IPS DF 6.9 (cell line): ENCODE data around the gene NECAB3.

Source experiments
- DNase-seq: peaks from one replicate; pipeline ENCODE4 v3.0.0-alpha.2; 2013; ENCODE audit warnings: low read depth, low spot score
- H3K27ac ChIP-seq: one replicate; pipeline ENCODE4 v1.5.1; 2013; ENCODE audit warnings: low read length, control low read depth
- H3K27me3 ChIP-seq: 2 replicates; pipeline ENCODE4 v1.6.1; 2013; ENCODE audit warnings: mild to moderate bottlenecking, low read length; ENCODE audit not compliant: control insufficient read depth, insufficient read depth
- H3K36me3 ChIP-seq: 2 replicates; pipeline ENCODE4 v1.6.1; 2013; ENCODE audit warnings: low read length; ENCODE audit not compliant: control insufficient read depth, insufficient read depth
- H3K4me1 ChIP-seq: 2 replicates; pipeline ENCODE4 v1.6.1; 2013; ENCODE audit warnings: low read length; ENCODE audit not compliant: control insufficient read depth, insufficient read depth
- H3K4me3 ChIP-seq: 2 replicates; pipeline ENCODE4 v1.5.1; 2013; ENCODE audit warnings: mild to moderate bottlenecking, low read length
- H3K9me3 ChIP-seq: 2 replicates; pipeline ENCODE4 v1.6.1; 2013; ENCODE audit warnings: low read length, inconsistent platforms; ENCODE audit not compliant: control insufficient read depth, insufficient read depth
- whole genome bisulfite sequencing: extraction: QIAGEN DNeasy Blood & Tissue Kit; methylation state at CpG from one replicate; pipeline ENCODE4 v1.1.7; 2013; ENCODE audit warnings: mixed read lengths, missing lambda C conversion rate; ENCODE audit not compliant: insufficient read length, insufficient coverage; 5-methylcytosine and 5-hydroxymethylcytosine counted together

Gene NECAB3

GRCh38 chr20:33694639-33695012 lies 20.4 kb upstream of the NECAB3 start:
- H3K36me3 ChIP-seq: no peaks in the 10 kb centered on the region
- DNase-seq: no peak
- no peak overlapping the region for H3K27ac ChIP-seq
- no peak overlapping the region for H3K4me3 ChIP-seq
- H3K4me1 ChIP-seq: peaks cover 3% of the 10 kb centered on the region; the same call in 1 of the 2 replicates
- no peaks in the 10 kb centered on the region for H3K9me3 ChIP-seq
- no peaks in the 10 kb centered on the region for H3K27me3 ChIP-seq
- no CpG with 5 or more reads among the region's 6 CpGs for WGBS

- WGBS: no CpG with 5 or more reads among the region's 17 CpGs
- no peaks in the 10 kb centered on the region for H3K9me3 ChIP-seq
- H3K27me3 ChIP-seq: no peaks in the 10 kb centered on the region; the same call in 1 of the 2 replicates
- no peak overlapping the region for H3K4me3 ChIP-seq
- no peak for DNase-seq
- H3K36me3 ChIP-seq: no peaks in the 10 kb centered on the region
- no peak overlapping the region for H3K27ac ChIP-seq
- H3K4me1 ChIP-seq: peaks cover 3% of the 10 kb centered on the region; the same call in 1 of the 2 replicates
Measured at GRCh38 chr20:33693741-33694638, 19.8 kb upstream of the NECAB3 start.

GRCh38 chr20:33693289-33693688 lies 19.1 kb upstream of the NECAB3 start:
- no peak for DNase-seq
- no CpG with 5 or more reads among the region's 5 CpGs for WGBS

GRCh38 chr20:33689973-33690372 lies 15.7 kb upstream of the NECAB3 start:
- no peaks in the 10 kb centered on the region for H3K36me3 ChIP-seq
- peaks cover 7% of the 10 kb centered on the region; the same call in 1 of the 2 replicates for H3K4me1 ChIP-seq
- DNase-seq: no peak
- H3K9me3 ChIP-seq: no peaks in the 10 kb centered on the region
- WGBS: no CpG with 5 or more reads among the region's 4 CpGs
- H3K27ac ChIP-seq: no peak overlapping the region
- no peak overlapping the region for H3K4me3 ChIP-seq
- H3K27me3 ChIP-seq: no peaks in the 10 kb centered on the region; the same call in 1 of the 2 replicates

More at GRCh38 chr20:33693289-33693688, 19.1 kb upstream of the NECAB3 start:
- Histone ChIP-seq H3K36me3 (no peaks in the 10 kb centered on the region), H3K27me3 (no peaks in the 10 kb centered on the region; the same call in 1 of the 2 replicates), H3K4me3 (no peak overlapping the region), H3K27ac (no peak overlapping the region), H3K4me1 (peaks cover 3% of the 10 kb centered on the region; the same call in 1 of the 2 replicates), H3K9me3 (no peaks in the 10 kb centered on the region)

GRCh38 chr20:33689493-33689892 lies 15.3 kb upstream of the NECAB3 start:
- Histone ChIP-seq H3K4me1 (peaks cover 7% of the 10 kb centered on the region; the same call in 1 of the 2 replicates), H3K9me3 (no peaks in the 10 kb centered on the region), H3K36me3 (no peaks in the 10 kb centered on the region), H3K4me3 (no peak overlapping the region), H3K27me3 (no peaks in the 10 kb centered on the region; the same call in 1 of the 2 replicates), H3K27ac (no peak overlapping the region)
- no peak for DNase-seq
- no CpG with 5 or more reads among the region's 1 CpG for WGBS

GRCh38 chr20:33688938-33689424 lies 14.8 kb upstream of the NECAB3 start:
- no CpG with 5 or more reads among the region's 3 CpGs for WGBS
- H3K4me3 ChIP-seq: no peak overlapping the region
- H3K27ac ChIP-seq: no peak overlapping the region
- H3K4me1 ChIP-seq: peaks cover 5% of the 10 kb centered on the region; the same call in 1 of the 2 replicates
- H3K36me3 ChIP-seq: no peaks in the 10 kb centered on the region
- no peaks in the 10 kb centered on the region for H3K9me3 ChIP-seq
- no peak for DNase-seq
- no peaks in the 10 kb centered on the region; the same call in 1 of the 2 replicates for H3K27me3 ChIP-seq

- Histone ChIP-seq H3K9me3 (no peaks in the 10 kb centered on the region), H3K4me3 (no peak overlapping the region), H3K4me1 (peaks cover 4% of the 10 kb centered on the region; the same call in 1 of the 2 replicates), H3K27me3 (no peaks in the 10 kb centered on the region; the same call in 1 of the 2 replicates), H3K27ac (no peak overlapping the region), H3K36me3 (no peaks in the 10 kb centered on the region)
- DNase-seq: no peak
- no CpG with 5 or more reads among the region's 3 CpGs for WGBS
Measured at GRCh38 chr20:33687993-33688937, 14.0 kb upstream of the NECAB3 start.

GRCh38 chr20:33687370-33687915 lies 13.2 kb upstream of the NECAB3 start:
- no peak overlapping the region for H3K27ac ChIP-seq
- H3K27me3 ChIP-seq: no peaks in the 10 kb centered on the region; the same call in 1 of the 2 replicates
- no peaks in the 10 kb centered on the region for H3K36me3 ChIP-seq
- no CpG with 5 or more reads among the region's 8 CpGs for WGBS
- DNase-seq: no peak
- no peak overlapping the region for H3K4me3 ChIP-seq
- H3K9me3 ChIP-seq: no peaks in the 10 kb centered on the region
- peaks cover 4% of the 10 kb centered on the region; the same call in 1 of the 2 replicates for H3K4me1 ChIP-seq

- Histone ChIP-seq H3K27me3 (no peaks in the 10 kb centered on the region; the same call in 1 of the 2 replicates), H3K9me3 (no peaks in the 10 kb centered on the region), H3K27ac (no peak overlapping the region), H3K4me3 (no peak overlapping the region), H3K36me3 (no peaks in the 10 kb centered on the region), H3K4me1 (peaks cover 4% of the 10 kb centered on the region; the same call in 1 of the 2 replicates)
- no peak for DNase-seq
- no CpG with 5 or more reads among the region's 14 CpGs for WGBS
Measured at GRCh38 chr20:33686984-33687366, 12.7 kb upstream of the NECAB3 start.
